Effector CD8-positive, alpha-beta T cell (primary cell): ENCODE measurements around the gene PTPRN2.
"Not testable (repeated sequence)": the region's sequence is repeated elsewhere in the genome, so short reads cannot be mapped to it uniquely, and the experiment has no call there.

ENCODE experiments used
- DNase-seq: peaks from one replicate; lab custom pipeline; 2025; lab: John Stamatoyannopoulos, UW

Gene PTPRN2

GRCh38 chr7:158235862-158236261, 351.8 kb downstream of the PTPRN2 start:
- DNase-seq = no peak

GRCh38 chr7:158229945-158230344, 357.7 kb downstream of the PTPRN2 start:
- no peak for DNase-seq

GRCh38 chr7:158228986-158229385, 358.6 kb downstream of the PTPRN2 start:
- no peak for DNase-seq

- no peak for DNase-seq
Observed at GRCh38 chr7:158228131-158228530, 359.5 kb downstream of the PTPRN2 start.

GRCh38 chr7:158227258-158227984, 360.2 kb downstream of the PTPRN2 start:
- no peak for DNase-seq

- no peak for DNase-seq
Observed at GRCh38 chr7:158216198-158216597, 371.4 kb downstream of the PTPRN2 start.

GRCh38 chr7:158209435-158209834, 378.2 kb downstream of the PTPRN2 start:
- DNase-seq = no peak

GRCh38 chr7:158206341-158206740, 381.3 kb downstream of the PTPRN2 start:
- DNase-seq = no peak

GRCh38 chr7:158204453-158204852, 383.2 kb downstream of the PTPRN2 start:
- no peak for DNase-seq

- DNase-seq = not testable (repeated sequence)
Observed at GRCh38 chr7:158203948-158204347, 383.7 kb downstream of the PTPRN2 start.

- no peak for DNase-seq
Observed at GRCh38 chr7:158194365-158194900, 393.2 kb downstream of the PTPRN2 start.

GRCh38 chr7:158193446-158193845, 394.2 kb downstream of the PTPRN2 start:
- no peak for DNase-seq

GRCh38 chr7:158192956-158193355, 394.7 kb downstream of the PTPRN2 start:
- DNase-seq = no peak

GRCh38 chr7:158192184-158192835, 395.3 kb downstream of the PTPRN2 start:
- no peak for DNase-seq

- DNase-seq = no peak
Observed at GRCh38 chr7:158191671-158192070, 396.0 kb downstream of the PTPRN2 start.

GRCh38 chr7:158190756-158191155, 396.9 kb downstream of the PTPRN2 start:
- DNase-seq = no peak

- no peak for DNase-seq
Observed at GRCh38 chr7:158188676-158189075, 398.9 kb downstream of the PTPRN2 start.

GRCh38 chr7:158187694-158187994, 400.0 kb downstream of the PTPRN2 start:
- no peak for DNase-seq

GRCh38 chr7:158186864-158187693, 400.5 kb downstream of the PTPRN2 start:
- no peak for DNase-seq

- DNase-seq = no peak
Observed at GRCh38 chr7:158186406-158186805, 401.2 kb downstream of the PTPRN2 start.

GRCh38 chr7:158185653-158186052, 402.0 kb downstream of the PTPRN2 start:
- no peak for DNase-seq

GRCh38 chr7:158183431-158183830, 404.2 kb downstream of the PTPRN2 start:
- no peak for DNase-seq
